HL-60/S4 (cell line): Measurements from ENCODE around the gene ADGRD1.

ENCODE experiments used
- in situ Hi-C: fragments of 300-500 bp; cut with MboI; formaldehyde crosslinking; loops from 2 replicates; pipeline ENCODE4 v1.14.3; 2022; ENCODE audit warnings: low sequenced_read_pairs

Gene ADGRD1

DNA sequence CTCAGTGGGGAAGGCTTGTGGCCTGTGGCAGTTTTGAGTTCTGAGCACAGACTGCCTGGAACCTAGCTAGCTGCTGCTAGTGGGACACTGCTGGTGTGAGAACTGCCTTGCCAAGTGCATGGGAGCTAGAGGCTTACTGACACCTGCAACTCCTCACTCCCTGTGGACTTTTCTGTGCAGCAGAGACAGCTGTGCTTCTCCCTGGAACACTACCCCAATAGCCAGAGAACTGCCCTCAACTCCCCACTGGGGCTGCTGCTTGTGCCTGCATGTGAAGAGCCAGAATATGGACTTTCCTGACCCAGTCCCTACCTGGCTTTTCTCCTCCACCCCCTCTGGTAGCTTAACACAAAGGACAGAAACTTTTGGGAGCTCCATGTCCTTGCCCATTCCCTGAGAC is 222.6 kb downstream of the ADGRD1 start:
- in situ Hi-C loops = no loop called here

DNA sequence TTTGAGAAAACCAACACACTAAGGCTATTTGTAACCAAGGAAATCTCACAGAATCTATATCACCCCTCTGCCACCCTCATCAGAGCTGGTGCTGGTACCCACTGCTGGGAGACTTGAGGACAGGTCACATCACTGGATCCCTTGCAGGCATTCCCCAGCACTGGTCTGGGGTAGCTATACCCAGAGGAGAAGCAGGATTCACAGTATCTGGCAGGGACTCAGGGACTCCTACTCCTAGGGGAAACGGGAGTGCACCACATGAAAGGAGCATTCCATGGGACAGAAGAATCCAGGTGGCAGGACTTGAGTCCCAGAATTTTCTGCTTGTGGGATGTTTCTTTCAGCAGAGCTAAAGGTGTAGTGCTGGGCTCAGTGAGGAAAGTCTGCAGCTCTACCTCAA is 223.2 kb downstream of the ADGRD1 start:
- in situ Hi-C loops = no loop called here

DNA sequence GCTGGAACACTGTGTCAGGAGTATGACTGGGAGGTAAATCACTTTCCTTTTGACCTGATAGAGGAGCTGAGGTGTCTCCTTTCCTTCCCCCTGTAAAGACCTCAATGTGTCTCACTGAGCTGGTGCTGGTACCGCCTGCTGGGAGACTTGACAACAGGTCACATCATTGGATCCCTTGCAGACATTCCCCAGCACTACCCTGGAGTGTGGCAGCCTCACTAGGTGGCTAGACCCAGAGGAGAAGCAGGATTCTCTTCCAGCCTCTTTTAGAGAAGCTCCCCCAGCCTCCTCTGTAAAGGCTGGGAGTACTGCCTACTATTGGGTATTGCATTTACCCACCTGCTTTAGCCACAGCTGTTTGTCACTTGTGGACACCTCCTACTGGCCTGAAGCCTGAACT is 223.9 kb downstream of the ADGRD1 start:
- in situ Hi-C loops = no loop called here

DNA sequence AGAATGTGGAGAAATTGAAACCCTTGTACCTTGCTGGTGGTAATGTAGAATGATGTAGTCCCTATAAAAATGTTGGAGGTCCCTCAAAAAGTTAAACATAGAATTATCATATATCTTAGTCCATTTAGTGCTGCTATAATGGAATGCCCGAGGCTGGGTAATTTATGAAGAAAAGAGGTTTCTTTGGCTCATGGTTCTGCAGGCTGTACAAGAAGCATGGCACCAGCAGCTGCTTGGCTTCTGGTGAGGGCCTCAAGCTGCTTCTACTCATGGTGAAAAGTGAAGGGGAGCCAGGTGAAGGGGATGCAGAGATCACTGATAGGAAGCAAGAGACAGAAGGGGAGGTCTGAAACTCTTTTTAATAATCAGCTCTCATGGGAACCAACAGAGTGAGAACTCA is 233.9 kb downstream of the ADGRD1 start:
- in situ Hi-C loops = no loop called here

DNA sequence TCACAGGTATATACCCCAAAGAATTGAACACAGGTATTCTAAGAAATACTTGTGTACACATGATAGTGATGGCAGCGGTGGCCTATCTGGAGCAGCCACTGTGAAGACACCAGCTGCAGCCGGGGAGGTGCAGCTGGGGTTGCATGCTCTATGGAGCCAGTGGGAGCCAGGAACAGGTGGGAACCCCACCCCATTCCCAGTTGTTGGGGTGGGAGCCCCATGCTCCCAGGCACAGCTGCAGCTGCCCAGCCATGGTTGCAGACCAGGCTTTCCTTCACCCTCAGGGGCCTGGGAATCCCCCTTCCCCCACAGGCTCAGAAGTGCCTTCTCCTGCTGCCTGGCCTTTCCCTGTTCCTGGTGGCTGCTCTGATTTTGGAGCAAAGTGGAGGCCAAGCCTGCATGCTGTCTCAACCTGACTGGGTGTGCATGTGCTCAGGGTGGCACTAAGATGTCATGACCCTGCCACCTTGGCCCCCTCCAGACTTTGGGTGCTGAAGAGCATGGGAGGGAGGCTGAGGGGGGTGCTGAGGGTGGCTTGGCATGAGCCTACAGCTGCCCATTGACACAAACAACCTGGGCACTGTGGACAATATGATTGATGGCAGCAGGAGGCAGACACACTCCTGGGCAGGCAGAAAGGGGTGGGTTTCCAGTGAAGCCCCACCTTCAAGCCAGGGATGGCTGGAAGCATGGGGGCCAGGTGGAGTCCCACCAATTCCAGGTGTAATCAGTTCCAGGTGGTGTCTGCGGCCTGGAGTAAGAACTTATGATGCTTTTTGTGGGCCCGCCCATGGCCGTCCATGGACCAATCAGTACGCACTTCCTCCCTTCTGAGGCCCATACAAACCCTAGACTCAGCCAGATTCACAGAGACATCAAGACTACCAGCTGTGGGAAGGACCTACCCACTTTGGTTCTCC is 234.7 kb downstream of the ADGRD1 start:
- in situ Hi-C loops = no loop called here

DNA sequence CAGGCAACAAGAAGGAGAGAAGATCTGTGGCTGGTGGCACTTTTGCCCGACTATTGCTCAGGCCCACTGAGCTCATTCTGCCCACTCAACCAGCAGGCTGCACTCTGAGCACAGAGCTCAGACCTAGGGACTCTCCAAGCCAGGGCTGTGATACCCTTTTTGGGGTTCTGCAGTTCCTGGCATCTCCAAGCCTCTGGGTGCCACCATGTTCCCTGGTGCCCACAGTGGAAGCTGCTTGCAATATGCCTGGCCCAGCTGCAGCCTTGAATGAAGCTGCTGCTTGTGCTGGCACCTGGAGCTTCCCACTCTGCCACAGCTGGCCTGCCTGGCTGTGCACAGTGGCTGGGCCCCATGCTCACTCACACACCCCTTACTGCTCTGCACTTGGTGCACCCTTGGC is 236.1 kb downstream of the ADGRD1 start:
- in situ Hi-C loops = no loop called here

DNA sequence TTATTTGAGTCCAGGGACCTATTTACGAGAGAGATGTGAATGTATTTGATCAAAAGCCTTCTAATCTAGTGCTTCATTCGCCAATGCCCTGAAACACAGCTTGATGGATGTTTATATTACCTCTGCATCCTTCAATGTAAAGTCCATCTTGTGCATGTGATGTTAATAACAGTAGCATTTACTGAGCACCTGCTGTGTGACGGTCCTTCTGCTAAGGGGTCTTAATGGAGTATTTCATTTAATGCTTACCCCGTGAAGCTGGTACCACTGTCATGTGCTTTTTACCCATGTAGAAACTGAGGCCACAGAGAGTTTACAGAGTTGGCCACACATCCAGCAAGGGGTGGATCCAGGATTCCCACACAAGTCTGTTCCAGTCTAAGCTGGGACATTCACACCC is 237.3 kb downstream of the ADGRD1 start:
- in situ Hi-C loops = no loop called here
